C1 segment of cervical spinal cord (tissue), 14 donors: Measurements from ENCODE around the gene MEST.
"Not testable (repeated sequence)": the region's sequence is repeated elsewhere in the genome, so short reads cannot be mapped to it uniquely, and the experiment has no call there.

ENCODE experiments used
- DNase-seq, 14 donors: peaks; one replicate each; lab custom pipeline; 2025; lab: John Stamatoyannopoulos, UW

The MEST gene, protein sequence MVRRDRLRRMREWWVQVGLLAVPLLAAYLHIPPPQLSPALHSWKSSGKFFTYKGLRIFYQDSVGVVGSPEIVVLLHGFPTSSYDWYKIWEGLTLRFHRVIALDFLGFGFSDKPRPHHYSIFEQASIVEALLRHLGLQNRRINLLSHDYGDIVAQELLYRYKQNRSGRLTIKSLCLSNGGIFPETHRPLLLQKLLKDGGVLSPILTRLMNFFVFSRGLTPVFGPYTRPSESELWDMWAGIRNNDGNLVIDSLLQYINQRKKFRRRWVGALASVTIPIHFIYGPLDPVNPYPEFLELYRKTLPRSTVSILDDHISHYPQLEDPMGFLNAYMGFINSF

DNA sequence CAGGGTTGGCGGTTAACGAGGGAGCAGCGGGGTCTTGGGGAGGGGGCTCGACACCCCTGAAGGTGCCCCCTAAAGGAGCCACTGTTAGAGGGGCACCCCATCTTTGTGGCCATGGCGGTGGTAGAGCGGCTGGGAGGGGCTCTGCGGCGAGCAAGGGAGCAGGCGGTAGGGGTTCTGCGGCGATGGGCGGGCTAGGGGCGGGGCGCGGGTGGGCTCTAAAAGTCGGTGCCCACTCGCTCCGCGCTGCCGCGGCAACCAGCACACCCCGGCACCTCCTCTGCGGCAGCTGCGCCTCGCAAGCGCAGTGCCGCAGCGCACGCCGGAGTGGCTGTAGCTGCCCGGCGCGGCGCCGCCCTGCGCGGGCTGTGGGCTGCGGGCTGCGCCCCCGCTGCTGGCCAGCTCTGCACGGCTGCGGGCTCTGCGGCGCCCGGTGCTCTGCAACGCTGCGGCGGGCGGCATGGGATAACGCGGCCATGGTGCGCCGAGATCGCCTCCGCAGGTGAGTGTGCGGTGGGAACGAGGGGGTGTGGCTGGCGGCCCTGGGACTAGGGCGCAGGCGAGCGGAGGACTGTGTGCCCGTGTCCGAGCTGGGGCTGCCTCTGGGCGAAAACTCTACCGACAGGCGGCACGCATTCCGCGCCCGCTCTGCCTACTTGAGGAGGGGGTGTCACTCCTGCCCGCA, at the start of gene MEST:
Gene MEST (plus strand): TSS at position 245 of the 682 bp plus-strand sequence. CDS start 229 bp downstream, at position 474.
- DNase-seq = peak in 2 of 14 donors; percentile 12 to 16

DNA sequence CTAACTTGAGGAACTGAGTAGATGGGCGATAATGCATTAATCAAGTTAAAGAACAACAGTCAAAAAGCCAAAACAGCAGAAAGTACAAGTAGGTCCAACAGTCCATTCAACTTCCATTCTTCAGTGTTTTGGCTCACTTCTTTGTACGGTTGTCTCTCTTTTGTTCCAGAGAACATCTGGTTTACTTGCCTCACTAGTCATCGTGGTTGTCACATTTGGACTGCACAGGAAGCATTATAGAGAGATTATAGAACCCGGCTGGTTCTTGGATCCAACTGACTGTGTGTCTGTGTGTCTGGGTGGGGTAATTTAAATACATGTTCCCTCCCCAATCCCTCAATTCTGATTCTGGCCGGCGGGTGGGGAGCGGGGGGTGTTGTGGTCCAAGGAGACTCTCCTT, 49.3 kb upstream of the MEST start:
- DNase-seq = no peak

DNA sequence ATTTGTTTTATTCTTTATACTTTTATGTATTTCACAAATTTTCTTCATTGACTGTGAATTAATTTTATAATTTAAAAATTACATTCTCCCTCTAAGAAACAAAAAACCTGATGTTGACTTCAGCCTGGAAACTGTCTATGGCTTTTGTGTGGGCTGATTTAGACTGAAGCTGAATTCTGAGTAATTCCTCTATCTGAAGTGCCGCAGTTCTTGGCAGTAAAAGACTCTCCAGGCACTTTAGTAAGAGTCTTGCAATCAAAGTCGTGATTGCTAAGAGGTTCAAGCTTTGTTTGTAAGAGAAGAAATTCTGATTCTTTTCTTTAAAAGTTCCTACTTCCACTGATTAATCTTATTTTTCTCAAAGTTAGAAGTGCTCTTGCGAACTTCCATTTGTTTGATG, 47.7 kb upstream of the MEST start:
- no peak for DNase-seq

DNA sequence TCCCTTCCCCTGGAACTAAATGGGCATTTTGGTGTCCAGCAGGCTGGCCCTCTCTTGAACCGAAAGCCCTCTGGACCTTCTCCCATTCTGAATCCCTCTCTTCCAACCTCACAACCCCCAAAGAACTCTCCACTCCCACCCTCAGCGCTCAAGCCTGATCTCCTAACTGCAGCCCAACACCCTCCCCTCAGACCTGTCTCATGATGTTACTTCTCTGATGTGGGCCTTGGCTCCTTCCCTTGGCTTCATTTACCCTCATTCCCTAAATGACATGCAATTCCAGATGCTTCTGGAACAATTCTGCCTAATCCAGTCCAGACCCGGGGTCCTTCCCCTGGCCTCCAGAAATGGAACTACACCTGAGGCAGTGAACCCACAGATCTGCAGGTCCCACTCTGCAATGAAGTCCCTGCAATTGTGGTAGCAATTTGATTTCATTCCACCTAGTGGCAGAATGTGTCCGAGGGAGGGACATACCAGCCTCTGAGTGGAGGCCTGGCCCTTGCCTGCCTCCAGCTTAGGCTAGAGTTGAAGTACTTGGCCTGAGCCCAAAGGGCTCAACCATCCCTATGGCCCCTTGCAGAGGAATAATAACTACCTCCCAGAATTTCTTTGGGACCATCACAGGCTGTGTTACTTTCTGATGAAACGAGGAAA, 47.0 kb upstream of the MEST start:
- no peak for DNase-seq

DNA sequence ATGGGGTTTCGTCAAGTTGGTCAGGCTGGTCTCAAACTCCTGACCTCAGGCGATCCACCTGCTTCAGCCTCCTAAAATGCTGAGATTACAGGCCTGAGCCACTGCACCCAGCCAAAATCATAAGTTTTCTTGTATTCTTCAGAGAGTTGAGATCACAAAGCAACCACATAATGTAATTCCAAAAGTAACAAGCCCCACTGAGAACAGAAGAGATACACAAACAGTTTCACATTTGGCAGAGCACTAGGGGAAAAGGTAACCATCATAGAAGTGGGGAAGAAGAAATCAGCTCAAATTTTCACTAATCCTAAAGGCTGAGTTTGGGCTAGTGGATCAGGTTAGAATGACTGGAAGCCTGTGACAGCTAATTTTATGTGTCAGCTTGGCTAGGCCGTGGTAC, 45.6 kb upstream of the MEST start:
- DNase-seq = no peak

DNA sequence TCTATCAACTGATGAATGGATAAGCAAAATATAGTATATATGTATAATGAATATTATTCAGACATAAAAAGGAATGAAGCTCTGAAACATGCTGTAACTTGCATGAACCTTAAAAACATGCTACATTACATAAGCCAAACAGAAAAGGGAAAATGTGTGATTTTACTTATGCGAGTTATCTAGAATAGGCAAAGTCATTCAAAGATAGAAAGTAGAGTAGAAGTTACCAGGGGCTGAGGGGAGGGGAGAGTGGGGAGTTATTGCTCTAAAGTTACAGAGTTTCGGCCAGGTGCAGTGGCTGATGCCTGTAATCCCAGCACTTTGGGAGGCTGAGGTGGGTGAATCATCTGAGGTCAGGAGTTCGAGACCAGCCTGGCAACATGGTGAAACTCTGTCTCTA, 40.5 kb upstream of the MEST start:
- DNase-seq = not testable (repeated sequence)

DNA sequence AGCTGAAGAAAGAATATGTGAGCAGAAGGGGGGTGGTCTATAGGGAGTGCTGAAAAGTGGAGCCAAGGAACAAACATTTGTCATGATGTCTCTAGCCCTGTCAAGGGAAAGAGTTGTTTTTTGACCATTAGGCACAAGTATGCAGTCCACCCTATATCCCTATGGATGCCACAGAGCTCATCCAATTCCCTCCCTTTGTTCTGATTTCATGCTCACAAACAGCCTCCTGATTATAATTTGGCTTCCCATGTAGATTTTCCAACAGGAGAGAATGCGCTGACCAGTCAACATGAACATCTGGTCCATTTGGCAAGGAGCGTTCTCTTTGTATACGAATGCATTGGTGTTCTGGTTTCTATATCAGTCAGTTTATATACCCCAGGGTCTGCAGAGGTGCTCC, 38.9 kb upstream of the MEST start:
- no peak for DNase-seq

DNA sequence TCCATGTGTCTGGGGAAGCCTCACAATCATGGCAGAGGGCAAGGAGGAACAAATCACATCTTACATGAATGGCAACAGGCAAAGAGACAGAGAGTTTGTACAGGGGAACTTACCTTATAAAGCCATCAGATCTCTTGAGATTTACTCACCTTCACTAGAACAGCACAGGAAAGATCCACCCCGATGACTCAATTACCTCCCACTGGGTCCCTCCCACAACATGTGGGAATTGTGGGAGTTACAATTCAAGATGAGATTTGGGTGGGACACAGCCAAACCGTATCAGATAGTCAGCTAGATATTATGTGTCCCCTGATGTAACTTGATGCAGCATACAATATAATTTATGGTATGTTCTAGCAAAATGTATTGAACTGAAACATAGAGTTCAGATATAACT, 36.9 kb upstream of the MEST start:
- DNase-seq = no peak

DNA sequence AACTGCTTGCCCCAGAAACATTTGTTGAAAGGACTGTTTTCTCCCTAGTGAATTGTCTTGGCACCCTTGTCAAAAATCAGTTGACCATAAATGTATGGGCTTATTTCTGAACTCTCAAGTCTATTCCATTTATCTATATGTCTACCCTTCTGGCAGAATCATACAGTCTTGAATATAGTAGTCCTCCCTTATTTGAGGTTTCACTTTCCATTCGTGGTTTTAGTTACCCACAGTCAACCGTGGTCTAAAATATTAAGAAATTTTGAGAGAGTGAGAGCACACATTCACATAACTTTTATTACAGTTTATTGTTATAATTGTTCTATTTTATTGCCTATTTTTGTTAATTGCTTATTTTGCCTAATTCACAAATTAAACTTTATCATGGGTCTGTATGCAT, 33.6 kb upstream of the MEST start:
- no peak for DNase-seq

DNA sequence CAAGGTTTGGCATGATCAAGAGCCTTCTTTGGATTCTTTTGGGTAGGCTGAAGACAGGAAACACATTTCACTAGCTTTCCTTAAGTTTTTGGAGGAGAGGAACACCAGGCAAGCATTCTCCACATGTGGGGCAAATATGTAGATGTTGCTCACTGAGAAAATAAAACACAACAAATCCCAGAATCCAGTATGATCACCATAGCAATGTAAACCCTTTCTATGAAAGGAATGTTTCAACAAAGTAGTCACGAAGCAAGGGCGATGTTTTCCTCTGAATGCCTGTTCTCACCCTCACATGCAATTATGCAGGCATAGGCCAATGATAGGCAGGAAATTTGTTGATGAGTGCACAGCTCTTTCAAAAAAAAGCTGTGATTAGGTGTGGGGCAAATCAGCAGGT, 30.6 kb upstream of the MEST start:
- DNase-seq = no peak

DNA sequence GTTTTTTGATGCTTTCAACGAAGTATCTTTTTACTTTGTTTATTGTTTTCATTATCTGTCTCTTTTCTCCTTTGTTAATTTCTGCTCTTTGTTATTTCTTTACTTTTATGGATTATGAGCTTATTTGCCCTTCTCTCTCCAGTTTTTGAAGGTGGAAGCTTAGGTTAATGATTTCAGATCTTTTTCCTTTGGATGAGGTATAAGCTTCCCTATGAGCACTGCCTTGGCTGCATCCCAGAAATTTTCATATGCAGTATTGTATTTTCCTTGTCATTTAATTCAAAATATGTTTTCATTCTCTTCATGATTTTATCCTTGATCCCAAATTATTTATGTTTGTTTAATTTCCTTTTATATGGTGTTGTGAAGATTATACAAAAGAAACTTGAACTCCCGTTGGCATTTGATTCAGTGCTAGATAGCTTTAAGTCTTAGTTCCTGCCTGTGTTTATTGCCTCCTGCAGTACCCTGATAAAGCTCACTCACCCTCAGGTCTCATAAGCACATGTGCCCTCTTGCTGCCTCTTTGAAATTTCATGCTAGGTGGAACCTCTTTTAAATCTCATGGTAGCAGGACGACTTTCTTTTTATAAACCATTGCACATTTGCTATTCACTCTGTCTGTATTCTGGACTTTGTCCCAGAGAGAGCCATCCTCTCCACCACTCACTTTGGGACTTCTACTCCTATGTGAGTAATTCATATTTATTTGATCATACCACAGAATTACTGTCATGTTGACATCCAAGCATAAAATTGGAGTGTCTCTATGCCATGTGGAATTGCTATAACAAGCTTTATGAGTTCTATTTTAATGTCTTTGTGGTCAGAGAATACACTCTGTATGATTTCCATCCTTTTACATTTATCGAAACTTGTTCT, 28.1 kb upstream of the MEST start:
- no peak for DNase-seq

DNA sequence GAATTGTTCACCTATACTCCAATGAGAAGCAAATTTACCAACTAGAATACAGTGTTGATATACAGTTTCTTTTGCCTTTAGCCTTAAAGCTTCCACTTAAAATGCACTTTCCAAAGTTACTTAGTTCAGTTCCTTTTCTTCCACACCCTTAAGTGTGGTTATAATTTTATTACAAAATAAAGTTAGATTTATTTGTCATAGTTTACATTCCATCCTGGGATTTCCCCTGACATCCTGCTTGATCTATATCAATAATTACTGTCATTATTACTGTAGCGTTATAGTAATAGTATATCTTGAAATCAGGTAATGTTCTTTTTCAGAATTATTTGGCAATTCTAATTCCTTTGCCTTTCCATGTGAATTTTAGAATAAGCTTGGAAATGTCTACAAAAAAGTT, 23.3 kb upstream of the MEST start:
- no peak for DNase-seq

DNA sequence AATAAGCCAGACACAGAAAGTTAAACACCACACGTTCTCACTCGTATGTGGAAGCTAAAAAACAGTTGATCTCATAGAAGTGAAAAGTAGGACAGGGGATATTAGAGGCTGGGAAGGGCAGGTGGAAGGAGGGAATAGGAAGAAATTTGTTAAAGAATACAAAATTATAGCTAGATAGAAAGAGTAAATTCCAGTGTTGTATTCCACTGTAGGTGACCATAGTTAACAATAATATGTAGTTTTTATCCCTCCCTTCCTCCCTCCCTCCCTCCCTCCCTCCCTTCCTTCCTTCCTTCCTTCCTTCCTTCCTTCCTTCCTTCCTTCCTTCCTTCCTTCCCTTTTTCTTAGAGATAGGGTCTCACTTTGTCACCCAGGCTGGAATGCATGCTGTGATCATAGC, 19.9 kb upstream of the MEST start:
- no peak for DNase-seq

DNA sequence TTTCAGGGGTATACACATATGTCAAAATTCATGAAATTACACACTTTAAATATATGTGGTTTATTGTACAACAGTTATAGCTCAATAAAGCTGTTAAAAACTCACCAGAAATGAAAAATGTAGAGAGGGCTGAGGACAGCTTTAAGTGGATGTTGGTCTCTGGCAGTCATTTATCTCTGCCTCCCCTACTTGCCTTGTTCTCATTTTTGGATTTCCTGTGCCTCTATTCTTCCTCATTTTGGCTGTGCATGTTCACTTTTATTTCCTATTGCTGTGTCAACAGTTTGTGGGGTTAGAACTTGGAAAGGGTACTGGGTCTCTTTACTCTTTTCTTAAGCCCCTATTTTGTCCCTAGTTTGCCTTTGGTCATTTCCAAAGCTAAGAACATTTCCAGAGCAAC, 18.6 kb upstream of the MEST start:
- no peak for DNase-seq

DNA sequence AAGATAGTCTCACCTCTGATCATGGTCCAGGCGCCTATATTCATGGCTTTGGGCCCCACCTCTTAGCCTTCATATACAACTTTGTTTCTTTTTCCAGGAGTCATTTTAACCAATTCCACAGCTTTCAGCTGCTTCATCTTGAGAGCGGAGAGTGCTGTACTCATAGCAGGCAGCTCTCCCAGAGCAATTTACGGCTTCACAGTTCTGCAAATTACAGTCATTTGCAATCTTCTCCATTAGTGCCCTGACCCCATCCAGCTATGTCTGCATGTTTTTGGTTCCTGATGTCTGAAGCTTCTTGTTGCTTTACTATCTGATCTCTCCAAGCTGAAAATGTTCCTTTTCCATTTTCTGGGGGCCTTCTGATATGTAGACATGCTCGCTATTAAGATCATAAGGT, 18.0 kb upstream of the MEST start:
- no peak for DNase-seq

DNA sequence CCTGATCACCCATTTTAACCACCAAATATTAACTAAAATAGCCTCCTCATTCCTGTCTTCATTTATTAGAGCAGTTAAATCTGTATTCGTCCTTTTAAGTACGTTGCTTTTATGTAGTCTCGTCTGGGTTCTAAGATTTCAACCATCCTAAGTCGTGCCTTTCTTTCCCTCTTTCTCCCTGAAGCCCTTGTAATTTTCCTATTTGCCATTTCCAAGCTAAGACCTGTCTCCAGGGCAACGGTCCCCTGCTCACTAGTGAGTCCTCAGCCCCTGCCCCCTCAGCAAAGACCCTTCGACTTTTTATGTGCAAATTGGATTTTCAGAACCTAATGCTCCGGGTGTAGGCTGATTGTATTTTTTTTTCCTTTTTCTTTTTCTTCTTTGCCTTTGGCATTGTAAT, 16.1 kb upstream of the MEST start:
- no peak for DNase-seq

DNA sequence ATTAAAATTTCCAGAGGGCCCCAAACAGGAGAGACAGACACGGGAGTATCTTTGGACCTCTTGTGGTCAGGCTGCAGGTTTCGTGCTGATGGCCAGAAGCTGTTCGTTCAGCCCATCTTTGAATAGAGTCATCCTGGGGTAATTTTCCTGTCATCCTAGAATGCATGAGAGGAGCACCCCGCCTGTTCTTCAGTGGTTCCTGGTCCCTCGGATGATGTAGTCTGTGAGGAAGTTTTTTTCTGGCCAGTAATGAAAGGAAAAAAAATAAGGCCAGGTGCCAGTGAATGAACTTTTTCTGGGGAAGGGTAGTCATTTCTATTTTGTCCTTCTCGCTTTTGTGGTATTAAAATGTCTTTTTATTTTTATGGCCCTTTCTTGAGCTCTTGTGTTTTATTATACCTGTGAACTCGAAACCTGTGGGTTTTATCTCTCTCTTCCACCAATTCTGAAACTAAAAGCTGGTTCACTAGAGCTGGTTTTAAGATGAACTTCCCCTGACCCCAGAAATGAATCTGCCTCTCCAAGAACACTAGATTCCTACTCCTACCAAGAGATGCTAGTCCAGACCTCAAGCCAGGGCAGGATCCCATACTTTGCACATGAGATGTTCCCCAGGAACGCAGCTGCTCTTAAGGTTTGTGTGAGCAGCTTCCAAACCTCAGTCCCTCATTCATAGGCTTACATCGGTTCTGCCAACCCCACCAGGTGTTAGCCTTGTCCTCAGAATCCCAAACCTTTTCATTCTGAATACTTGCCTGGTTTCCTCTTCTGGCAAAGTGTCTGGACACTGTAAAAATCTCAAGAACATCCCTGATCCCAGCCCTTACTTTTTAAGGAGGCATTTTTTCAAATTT, 15.4 kb upstream of the MEST start:
- no peak for DNase-seq

DNA sequence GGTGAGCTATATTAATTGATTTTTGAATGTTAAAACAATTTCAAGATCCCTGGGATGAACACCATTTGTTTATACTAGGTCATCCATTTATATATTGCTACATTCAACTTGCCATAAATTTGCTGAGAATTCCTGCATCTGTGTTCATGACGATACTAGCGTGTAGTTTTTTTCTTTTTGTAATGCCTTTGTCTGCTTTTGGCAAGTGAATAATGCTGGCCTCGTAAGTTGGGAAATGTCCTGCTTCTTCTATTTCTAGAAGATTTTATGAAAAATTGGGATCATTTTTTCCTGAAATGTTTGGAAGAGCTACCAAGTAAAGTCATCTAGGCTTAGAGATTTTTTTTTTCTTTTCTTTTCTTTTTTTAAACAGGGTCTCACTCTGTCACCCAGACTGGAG, 12.9 kb upstream of the MEST start:
- no peak for DNase-seq

DNA sequence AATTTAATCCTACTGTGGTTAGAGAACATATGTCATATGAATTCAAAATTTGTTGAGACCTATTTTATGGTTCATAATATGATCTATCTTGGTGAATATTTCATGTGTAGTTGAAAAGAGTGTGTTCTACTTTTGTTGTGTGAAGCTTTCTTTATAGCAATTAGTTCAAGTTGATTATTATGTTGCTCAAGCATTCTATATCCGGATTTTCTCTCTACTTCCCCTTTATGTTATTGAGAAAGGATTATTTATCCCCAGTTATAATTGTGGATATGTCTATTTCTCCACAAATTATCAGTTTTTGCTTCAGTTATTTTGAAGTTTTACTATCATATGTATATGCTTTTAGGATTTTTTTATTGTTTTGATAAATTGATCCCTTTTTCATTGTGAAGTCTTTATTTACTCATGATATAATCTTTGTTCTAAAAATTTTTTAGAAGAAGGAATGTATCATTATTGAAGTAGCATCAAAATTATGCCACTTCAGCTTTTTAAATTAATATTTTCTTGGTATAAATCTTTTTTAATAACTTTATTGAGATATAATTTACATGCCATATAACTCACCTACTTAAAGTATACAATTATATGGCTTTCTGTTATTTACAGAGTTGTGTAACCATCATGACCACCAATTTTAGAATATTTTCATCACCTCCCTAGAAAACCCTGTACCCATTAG, 12.0 kb upstream of the MEST start:
- no peak for DNase-seq

DNA sequence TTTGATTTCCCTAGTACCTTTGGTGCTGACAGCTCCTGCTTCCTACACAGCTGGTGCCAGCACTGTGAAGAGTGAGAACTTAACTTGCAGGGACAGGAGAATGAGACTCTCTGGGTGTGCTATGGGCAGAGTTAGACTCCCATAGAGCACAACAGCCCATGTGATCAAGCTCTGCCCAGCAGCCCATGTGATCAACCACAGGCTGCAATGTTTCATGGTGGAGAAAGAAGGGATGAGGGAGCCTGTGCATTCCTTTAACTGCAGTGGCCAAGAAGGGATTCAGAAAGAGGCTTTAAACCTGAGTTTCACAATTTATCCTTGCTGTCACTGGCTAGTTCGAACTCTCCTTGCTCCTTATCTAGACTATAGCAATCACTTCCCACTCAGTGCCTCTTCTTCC, 10.0 kb upstream of the MEST start:
- DNase-seq = no peak
